PC-3 (cell line): ENCODE measurements around the gene IST1. TPM values are rescaled to one million over a fixed set of nuclear protein-coding genes. Genes with fewer than 3 reads are reported as not detected.

Experiments
- ATAC-seq: fragments of 200-7000 bp; cut with Tn5 transposase; 2 replicates; pipeline ENCODE4 v1.9.1; 2020; ENCODE audit warnings: mild to moderate bottlenecking, moderate library complexity
- BruUV-seq: library from RNA; stranded (reverse); fragments of 400-500 nt; replicated peaks from 2 replicates; lab custom pipeline; 2021; lab: Mats Ljungman, UMichigan
- CTCF ChIA-PET: fragments of 300-600 bp; sonication (Branson Sonifier 250); formaldehyde crosslinking; loops from one replicate; lab custom pipeline; 2022; ENCODE audit warnings: antibody characterized with exemption; lab: Charles Lee
- POLR2A ChIA-PET: fragments of 300-600 bp; sonication (Branson Sonifier 250); formaldehyde crosslinking; loops from one replicate; lab custom pipeline; 2022; ENCODE audit warnings: antibody characterized with exemption; ENCODE audit not compliant: unreplicated experiment; lab: Charles Lee
- DNase-seq: peaks from one replicate; pipeline ENCODE4 v3.0.0-alpha.2; 2015
- H2AFZ ChIP-seq: fragments of 300-600 bp; sonication (generic); 2 replicates; pipeline ENCODE4 v1.6.0; 2016; ENCODE audit warnings: antibody characterized with exemption, low read length
- H3F3A ChIP-seq: fragments of 300-600 bp; sonication (generic); one replicate; pipeline ENCODE4 v1.6.0; 2017; ENCODE audit warnings: antibody characterized with exemption, low read length, control low read depth, mild to moderate bottlenecking; ENCODE audit not compliant: unreplicated experiment
- H3K27ac ChIP-seq: fragments of 300-600 bp; sonication (generic); 2 replicates; pipeline ENCODE4 v1.5.1; 2016; ENCODE audit warnings: mild to moderate bottlenecking, low read length
- H3K27me3 ChIP-seq: fragments of 300-600 bp; sonication (generic); 2 replicates; pipeline ENCODE4 v1.6.1; 2016; ENCODE audit warnings: low read length, mixed read lengths
- H3K36me3 ChIP-seq: fragments of 300-600 bp; sonication (generic); 2 replicates; pipeline ENCODE4 v1.6.1; 2016; ENCODE audit warnings: low read depth, mixed run types, low read length, mixed read lengths
- H3K4me1 ChIP-seq: fragments of 300-600 bp; sonication (generic); 2 replicates; pipeline ENCODE4 v1.5.1; 2016; ENCODE audit warnings: low read length; ENCODE audit not compliant: insufficient read depth
- H3K4me2 ChIP-seq: fragments of 300-600 bp; sonication (generic); 2 replicates; pipeline ENCODE4 v1.6.0; 2016; ENCODE audit warnings: low read length
- H3K4me3 ChIP-seq: fragments of 300-600 bp; sonication (generic); 2 replicates; pipeline ENCODE4 v1.5.1; 2016; ENCODE audit warnings: mild to moderate bottlenecking, low read length, mixed read lengths
- H3K79me2 ChIP-seq: fragments of 300-600 bp; sonication (generic); 2 replicates; pipeline ENCODE4 v1.6.1; 2017; ENCODE audit warnings: low read length, mixed read lengths
- H3K9ac ChIP-seq: fragments of 300-600 bp; sonication (generic); 2 replicates; pipeline ENCODE4 v1.6.0; 2016; ENCODE audit warnings: mild to moderate bottlenecking, low read length
- H3K9me2 ChIP-seq: fragments of 300-600 bp; sonication (generic); replicated peaks from 2 replicates; pipeline ENCODE4 v1.6.1; 2016; ENCODE audit warnings: mixed run types, low read length, mixed read lengths
- H3K9me3 ChIP-seq: fragments of 300-600 bp; sonication (generic); 2 replicates; pipeline ENCODE4 v1.6.1; 2016; ENCODE audit warnings: low read length, mixed read lengths
- H4K20me1 ChIP-seq: fragments of 300-600 bp; sonication (generic); 2 replicates; pipeline ENCODE4 v1.6.1; 2016; ENCODE audit warnings: low read length, mixed read lengths
- EZH2 ChIP-seq: fragments of 300-600 bp; sonication (generic); IDR thresholded peaks from one replicate; pipeline ENCODE4 v1.6.1; 2017; ENCODE audit warnings: antibody characterized with exemption, mild to moderate bottlenecking, low read length; ENCODE audit not compliant: unreplicated experiment
- EZH2phosphoT487 ChIP-seq: fragments of 300-600 bp; sonication (generic); IDR thresholded peaks from 2 replicates; pipeline ENCODE4 v1.6.1; 2018; ENCODE audit warnings: mild to moderate bottlenecking, antibody characterized with exemption, low read length, borderline replicate concordance
- intact Hi-C: fragments of 100-400 bp; cut with micrococcal nuclease; formaldehyde crosslinking; loops from 2 replicates; pipeline ENCODE4 v1.9.0; 2023
- total RNA-seq: library from RNA; depleted of rRNA; stranded (reverse); fragments of >200 nt; gene quantifications from 2 replicates; pipeline ENCODE4 v1.2.3, GENCODE V29; 2014; rRNA removed
- TF ChIP-seq, protein P1 (sequence below): fragments of 300-600 bp; sonication (generic); conservative IDR thresholded peaks from 2 replicates; pipeline ENCODE4 v1.5.1; 2017; ENCODE audit warnings: antibody characterized with exemption, low read depth, mild to moderate bottlenecking, low read length

IST1 gene
- total RNA-seq, 1 experiment from 2014 or later, result 86.4 TPM

- intact Hi-C loops, result no loop called here
- no peaks in the 10 kb centered on the region for H3K27me3 ChIP-seq
- no peaks in the 10 kb centered on the region for H3F3A ChIP-seq
- POLR2A ChIA-PET, result no interaction called here
- no peak for TF ChIP-seq EZH2
- TF ChIP-seq EZH2phosphoT487, result no peak
- TF ChIP-seq, protein P1, sequence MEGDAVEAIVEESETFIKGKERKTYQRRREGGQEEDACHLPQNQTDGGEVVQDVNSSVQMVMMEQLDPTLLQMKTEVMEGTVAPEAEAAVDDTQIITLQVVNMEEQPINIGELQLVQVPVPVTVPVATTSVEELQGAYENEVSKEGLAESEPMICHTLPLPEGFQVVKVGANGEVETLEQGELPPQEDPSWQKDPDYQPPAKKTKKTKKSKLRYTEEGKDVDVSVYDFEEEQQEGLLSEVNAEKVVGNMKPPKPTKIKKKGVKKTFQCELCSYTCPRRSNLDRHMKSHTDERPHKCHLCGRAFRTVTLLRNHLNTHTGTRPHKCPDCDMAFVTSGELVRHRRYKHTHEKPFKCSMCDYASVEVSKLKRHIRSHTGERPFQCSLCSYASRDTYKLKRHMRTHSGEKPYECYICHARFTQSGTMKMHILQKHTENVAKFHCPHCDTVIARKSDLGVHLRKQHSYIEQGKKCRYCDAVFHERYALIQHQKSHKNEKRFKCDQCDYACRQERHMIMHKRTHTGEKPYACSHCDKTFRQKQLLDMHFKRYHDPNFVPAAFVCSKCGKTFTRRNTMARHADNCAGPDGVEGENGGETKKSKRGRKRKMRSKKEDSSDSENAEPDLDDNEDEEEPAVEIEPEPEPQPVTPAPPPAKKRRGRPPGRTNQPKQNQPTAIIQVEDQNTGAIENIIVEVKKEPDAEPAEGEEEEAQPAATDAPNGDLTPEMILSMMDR, result no peak
- no peaks in the 10 kb centered on the region for H3K4me1 ChIP-seq
- no peak for DNase-seq
- no TSS peak for BruUV-seq
- no peaks in the 10 kb centered on the region for H3K9me3 ChIP-seq
- ATAC-seq, result no peak
- no peak overlapping the region for H2AFZ ChIP-seq
- no peaks in the 10 kb centered on the region for H3K79me2 ChIP-seq
- no peak overlapping the region for H3K4me2 ChIP-seq
- no peak overlapping the region for H3K9ac ChIP-seq
- no peaks in the 10 kb centered on the region for H4K20me1 ChIP-seq
- no peaks in the 10 kb centered on the region for H3K9me2 ChIP-seq
- CTCF ChIA-PET, result no interaction called here
- no peaks in the 10 kb centered on the region for H3K36me3 ChIP-seq
- no peak overlapping the region for H3K4me3 ChIP-seq
- no peak overlapping the region for H3K27ac ChIP-seq
Observed at GRCh38 chr16:71973001-71973400, 77.7 kb downstream of the IST1 start.

DNA sequence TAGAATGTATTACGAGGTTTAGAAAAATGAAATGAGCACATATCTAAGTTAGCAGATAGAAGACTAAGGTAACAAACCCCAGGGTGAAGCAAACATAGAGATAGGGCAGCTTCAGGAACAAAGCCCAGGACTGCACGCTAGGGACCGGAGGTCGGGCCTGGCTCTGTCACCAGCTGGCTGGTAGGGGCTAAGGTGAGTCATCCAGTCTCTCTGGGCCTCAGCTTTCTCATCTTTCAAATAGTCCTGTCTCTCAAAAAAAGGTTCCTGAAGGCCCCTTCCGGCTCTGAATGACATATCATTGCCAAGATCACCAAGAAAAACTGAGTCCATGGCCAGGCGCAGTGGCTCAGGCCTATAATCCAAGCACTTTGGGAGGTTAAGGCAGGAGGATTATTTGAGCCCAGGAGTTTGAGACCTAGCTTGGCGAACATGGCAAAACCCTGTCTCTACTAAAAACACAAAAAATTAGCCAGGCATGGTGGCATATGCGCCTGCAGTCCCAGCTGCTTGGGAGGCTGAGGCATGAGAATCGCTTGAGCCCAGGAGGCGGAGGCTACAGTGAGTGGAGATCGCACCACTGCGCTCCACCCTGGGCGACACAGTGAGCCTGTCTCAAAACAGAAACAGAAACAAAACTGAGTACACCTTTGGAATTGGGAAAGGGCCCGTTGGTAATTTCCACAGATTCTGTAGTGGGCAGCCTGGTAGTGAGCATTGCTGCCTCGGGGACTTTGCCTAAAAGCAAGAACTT is 78.9 kb downstream of the IST1 start:
- no peaks in the 10 kb centered on the region for H4K20me1 ChIP-seq
- H3K4me3 ChIP-seq, result no peak overlapping the region
- no peak overlapping the region for H3K9ac ChIP-seq
- H3K27me3 ChIP-seq, result no peaks in the 10 kb centered on the region
- H3K9me2 ChIP-seq, result no peaks in the 10 kb centered on the region
- TF ChIP-seq EZH2phosphoT487 (no peak), EZH2 (no peak)
- TF ChIP-seq, protein P1, result no peak
- H3K27ac ChIP-seq, result no peak overlapping the region
- no peak for DNase-seq
- no peaks in the 10 kb centered on the region for H3K9me3 ChIP-seq
- H3F3A ChIP-seq, result no peaks in the 10 kb centered on the region
- no peak overlapping the region for H2AFZ ChIP-seq
- no peaks in the 10 kb centered on the region for H3K4me1 ChIP-seq
- ATAC-seq, result no peak
- intact Hi-C loops, result no loop called here
- no peaks in the 10 kb centered on the region for H3K79me2 ChIP-seq
- ChIA-PET CTCF (no interaction called here), POLR2A (no interaction called here)
- BruUV-seq, result no TSS peak
- H3K4me2 ChIP-seq, result no peak overlapping the region
- H3K36me3 ChIP-seq, result no peaks in the 10 kb centered on the region

Other genes with a start within 250 kb of the IST1 start
- gene PHLPP2, start 170.8 kb upstream of the IST1 start, total RNA-seq, result 4.4 and 5.0 TPM in 2 replicates
- gene AP1G1, start 86.7 kb upstream of the IST1 start, total RNA-seq, result 51.1 and 51.2 TPM in 2 replicates
- 8.5 and 9.2 TPM in 2 replicates for gene ATXN1L, start 49.6 kb upstream of the IST1 start, total RNA-seq
- gene ZNF821, start 11.3 kb upstream of the IST1 start, total RNA-seq, result 4.7 and 5.4 TPM in 2 replicates
- gene PKD1L3, start 104.9 kb downstream of the IST1 start, total RNA-seq, result not detected in 2 replicates
- 10.6 and 11.1 TPM in 2 replicates for gene DHODH, start 113.2 kb downstream of the IST1 start, total RNA-seq
- gene HP, start 159.0 kb downstream of the IST1 start, total RNA-seq, result not detected in 2 replicates
- not detected in 2 replicates for gene HPR, start 167.7 kb downstream of the IST1 start, total RNA-seq
- gene TXNL4B, start 198.1 kb downstream of the IST1 start, total RNA-seq, result 7.9 and 9.6 TPM in 2 replicates
- 61.2 and 78.6 TPM in 2 replicates for gene DHX38, start 198.3 kb downstream of the IST1 start, total RNA-seq